ENCODE data around the gene MAP2K4.
"Not testable (repeated sequence)": the region's sequence is repeated elsewhere in the genome, so short reads cannot be mapped to it uniquely, and the experiment has no call there.

MAP2K4 gene

DNA sequence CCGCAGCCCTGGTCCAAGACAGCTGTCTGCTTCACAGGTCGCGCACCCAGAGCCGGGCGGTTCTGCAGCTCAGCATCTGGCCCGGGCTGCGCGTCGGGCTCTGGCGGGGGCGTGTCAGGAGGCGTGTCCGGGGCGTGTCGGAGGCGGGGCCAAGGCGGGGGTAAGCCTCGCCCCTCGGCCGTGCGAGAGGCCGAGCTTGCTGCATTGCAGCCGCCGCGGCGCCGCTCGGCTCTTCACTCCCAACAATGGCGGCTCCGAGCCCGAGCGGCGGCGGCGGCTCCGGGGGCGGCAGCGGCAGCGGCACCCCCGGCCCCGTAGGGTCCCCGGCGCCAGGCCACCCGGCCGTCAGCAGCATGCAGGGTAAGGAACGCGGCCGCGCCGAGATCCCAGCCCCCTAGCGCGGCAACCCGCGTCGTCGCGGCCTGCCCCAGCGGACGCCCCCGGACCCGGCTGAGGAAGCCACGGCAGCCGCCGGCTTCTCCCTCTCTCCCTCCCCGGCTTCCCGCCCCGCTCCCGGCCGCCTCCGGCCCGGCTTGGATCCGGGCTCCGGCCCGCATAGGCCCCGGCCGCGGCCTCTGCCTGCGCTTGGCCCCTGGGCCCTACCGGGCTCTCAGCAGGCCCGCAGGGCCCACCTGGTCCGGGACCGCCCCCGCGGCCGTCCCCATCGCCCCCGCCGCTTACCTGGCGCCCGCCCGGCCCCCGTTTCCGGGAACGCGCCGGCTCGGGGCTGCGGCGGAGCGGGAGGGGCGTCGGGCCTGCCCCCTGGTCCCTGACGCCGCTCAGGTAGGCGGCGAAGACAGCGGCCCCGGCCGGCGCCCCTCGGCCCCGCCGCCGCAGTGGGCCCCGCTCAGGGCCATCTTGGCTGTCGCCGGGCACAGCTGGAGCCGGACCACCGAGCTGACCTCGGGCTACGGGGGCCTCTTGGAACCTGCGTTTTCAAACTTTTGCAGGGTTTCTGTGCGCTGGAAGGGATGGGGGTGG is at the start of gene MAP2K4:
TSS of gene MAP2K4 (plus strand) at position 236 of the 981 bp plus-strand sequence. CDS start at position 246, 10 bp downstream.
- DNase-seq, result peak; percentile 96

DNA sequence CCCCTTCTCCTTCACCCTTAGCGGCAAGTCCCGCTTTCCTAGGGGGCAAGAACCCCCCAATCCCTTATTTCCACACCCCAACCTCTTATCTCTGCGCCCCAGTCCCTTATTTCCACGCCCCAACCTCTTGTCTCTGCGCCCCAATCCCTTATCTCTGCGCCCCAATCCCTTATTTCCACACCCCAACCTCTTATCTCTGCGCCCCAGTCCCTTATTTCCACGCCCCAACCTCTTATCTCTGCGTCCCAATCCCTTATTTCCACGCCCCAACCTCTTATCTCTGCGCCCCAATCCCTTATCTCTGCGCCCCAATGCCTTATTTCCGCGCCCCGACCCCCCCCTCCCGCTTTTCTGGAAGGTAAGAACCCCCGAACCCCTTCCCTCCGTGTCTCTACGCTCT is 47.9 kb upstream of the MAP2K4 start:
- not testable (repeated sequence) for DNase-seq

DNA sequence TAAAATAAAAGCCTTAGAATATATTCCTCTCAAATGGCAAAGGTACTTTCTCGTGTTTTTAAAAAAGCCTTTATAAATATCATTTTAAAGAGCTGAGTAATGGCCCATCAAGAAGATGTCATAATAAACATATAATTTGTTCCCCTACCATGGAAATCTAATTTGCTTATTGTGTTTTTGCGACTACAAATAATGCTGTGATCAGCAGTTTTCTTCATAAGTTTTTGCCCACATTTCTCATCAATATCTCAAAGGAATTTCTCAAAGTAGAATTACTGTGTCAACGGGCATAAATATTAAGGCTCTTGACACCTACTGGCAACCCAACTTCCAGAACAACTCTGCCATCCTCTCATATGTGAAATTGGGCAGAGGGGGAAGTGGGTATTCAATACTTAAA is 40.9 kb upstream of the MAP2K4 start:
- no peak for DNase-seq

DNA sequence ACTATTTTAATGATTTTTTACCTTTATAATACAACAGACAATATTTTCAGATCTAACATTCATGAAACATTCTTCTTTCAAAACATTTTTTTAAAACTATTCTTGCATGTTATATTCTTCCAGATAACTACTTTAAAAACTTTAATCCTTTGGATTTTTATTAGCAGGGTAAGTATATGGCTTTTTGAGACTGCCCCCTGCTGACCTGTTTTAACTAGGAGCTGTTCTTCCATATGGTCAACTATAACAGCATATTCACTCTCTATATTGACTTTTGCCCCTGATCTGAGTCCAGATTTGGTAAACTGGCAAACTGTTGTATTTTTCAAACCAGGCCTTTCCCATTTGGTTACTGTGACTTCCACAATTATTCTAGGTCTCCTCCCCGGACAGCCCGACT is 39.9 kb upstream of the MAP2K4 start:
- DNase-seq, result no peak

DNA sequence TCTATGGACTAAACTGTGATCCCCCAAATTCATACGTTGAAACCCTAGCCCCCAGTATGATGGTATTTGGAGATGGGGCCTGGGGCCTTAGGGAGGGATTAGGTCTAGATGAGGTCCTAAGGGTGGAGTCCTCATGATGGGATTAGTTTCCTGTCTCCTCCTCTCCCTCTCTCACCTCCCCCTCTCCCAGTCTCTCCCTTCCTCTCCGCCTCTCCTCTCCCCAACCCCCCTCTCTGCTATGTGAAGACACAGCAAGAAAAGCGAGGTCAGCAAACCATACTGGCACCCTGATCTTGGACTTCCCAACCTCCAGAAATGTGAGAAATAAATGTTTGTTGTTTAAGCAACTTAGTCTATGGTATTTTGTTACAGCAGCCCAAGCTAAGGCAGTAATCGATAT is 38.8 kb upstream of the MAP2K4 start:
- DNase-seq, result no peak

DNA sequence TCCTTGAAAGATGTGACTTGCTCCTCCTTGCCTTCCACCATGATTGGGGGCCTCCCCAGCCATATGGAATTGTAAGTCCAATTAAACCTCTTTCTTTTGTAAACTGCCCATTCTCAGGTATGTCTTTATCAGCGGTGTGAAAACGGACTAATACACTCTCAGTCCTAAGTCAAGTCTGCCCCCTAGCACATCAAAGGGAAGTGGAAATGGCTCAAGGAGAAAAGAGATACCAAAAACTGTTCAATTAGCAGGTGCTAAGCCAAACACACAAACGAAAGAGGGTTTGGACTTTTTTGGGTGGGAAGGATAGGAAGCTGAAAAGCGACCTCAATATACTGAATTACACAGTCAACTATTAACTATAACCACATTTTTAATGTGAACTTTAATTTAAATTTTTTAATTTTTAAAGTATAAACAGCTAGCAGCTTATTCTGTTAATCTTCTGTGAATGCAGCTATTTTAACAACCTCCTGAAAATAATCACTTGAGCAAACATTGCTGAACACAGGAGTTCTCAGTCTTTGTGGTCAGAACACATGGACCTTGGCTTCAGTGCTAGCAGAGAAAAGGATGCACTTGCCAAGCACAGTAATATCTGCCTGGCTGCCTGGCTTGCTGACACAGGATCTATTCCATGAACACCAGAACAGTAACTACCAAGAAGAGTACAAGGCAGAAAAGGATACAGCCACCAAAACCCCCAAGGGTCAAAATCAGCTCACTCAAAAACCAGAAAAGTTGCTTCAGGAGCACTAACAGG is 34.3 kb upstream of the MAP2K4 start:
- DNase-seq, result no peak

DNA sequence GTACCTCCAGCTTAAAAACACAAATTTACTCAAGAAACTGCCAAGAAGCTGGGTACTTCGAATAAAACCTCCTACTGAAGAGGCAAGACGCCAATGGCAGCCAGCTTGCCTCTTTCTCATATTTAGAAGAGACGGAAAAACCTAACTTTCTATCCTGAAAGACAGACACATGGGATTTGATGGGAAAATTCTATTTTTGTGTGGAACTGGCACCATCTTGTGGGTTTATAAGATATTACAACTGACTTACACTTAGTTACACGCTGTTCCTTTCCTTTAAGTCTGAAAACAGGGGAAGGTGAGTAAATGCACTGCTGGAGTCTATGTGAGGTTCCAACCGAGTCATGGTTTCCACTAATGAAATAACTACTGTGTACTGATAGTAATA is 33.7 kb upstream of the MAP2K4 start:
- DNase-seq, result peak; percentile 7

DNA sequence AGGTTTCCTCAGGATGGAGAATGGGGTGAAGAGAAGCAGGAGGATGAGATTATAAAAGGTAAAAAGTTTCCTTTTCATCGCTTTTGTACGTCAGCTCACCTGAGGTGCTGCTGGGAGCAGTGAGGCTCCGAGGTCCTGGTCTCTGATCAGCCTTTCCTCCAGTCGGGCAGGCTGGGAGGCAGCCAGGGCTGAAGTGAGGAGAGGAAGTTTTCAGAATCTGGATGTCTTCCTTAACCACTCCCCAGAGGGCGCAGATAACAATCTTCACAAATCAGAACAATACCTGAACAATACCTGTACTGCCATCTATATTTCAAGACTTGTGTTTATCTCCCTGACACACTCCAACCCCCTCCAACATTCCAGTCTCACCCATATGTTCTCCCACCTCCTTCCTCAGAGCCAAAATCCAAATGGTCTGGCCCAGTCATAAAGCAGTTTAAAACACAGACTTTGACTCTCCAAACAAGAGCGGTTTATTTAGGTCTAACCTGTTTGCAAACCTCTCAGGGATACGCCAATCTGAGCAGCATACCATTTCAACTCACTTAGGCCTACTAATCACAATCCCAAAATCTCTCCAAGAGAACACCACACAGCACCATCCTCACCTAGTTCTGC is 30.2 kb upstream of the MAP2K4 start:
- no peak for DNase-seq

DNA sequence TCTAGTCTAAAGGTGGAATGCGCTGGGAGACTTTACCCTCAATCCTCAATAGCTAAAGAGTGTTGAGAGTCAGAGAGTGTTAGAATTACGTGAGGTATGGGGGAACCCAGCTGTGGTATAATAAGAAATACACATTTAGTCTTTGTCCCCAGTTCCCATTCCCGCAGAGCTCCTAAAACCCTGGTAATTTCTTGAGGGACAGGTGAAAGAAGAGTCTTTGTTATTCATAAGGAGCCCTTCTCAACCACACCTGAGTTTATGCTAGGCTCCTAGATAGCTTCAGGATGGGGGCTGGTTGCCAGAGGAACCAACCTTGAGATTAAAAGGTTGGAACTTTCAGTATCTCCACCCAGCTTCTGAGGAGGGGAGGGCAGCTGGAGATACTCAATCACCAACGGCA is 29.2 kb upstream of the MAP2K4 start:
- no peak for DNase-seq

DNA sequence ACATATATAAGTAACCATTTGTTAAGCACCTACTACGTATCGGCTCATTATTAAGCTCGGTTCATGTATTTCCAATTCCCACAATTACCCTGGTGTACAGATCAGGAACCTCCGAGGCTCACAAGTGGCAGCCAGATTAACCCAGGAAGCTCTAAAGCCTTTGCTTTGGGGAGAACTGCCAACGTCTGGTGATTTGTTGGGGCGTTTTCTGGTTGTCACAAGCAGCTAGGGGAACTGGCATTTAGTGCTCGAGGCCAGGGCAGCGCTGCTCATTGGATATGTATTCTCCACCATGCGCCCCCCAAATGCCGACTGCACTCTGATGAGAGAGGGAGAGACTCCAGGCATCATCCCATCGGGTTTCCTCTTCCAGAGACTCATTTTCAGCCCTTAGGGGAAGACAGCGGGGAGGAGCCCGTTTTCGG is 23.9 kb upstream of the MAP2K4 start:
- DNase-seq, result peak; percentile 54

DNA sequence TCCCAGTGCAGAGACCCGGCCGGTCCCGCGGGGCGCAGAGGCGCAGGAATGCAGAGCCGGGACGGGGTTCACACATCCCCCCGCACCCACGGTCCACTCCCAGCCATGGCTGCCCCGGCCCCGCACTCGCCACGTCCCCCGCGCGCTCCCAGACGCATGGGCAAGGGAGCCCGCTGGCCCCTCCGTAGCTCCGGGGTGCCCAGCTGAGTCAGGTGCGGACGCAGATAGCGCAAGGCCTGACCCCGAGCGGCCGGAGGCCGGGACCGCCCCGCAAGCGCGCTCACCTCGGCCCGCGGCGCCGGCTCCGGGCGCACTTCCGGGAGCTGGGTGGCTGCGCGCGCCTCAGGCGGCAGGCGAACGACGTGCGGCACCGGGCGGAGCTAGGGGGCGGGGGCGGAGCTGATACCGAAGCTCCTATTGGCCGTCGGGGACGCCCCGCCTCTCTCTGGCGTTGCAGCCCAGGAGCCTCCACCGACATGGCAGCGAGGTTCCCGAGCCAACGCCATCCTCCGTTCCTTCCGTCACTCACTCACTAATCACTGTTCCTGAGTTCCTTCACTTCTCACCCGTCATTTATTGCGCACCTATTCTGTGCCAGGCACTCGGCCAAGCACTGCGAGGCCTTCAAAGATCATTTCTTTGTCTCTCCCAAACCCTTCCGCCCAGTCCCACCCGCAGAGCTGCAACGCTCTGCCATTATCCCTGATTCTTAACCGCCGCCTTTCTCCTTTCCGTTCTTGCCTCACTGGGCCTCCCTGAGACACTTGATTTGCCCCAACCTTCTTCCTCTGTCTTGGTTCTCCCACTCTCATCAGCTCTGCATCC is 23.3 kb upstream of the MAP2K4 start, which contains the start of gene ZNF18:
TSS of gene ZNF18 (minus strand) at position 329 of the 825 bp plus-strand sequence. CDS start 4,646 bp downstream, outside the sequence.
- DNase-seq, result peak; percentile 96

DNA sequence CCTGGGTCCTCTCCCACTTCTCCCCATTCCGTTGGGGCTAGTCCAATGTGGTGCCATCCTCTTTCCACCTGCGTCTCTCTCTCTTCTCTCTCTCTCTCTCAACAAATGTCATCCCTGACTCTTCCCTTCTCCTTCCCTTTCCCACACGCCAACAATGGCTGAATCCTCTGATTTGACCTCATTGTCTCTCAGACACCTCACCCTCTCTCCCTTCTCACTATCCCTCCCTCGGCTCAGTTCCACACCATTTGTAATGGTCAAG is 22.8 kb upstream of the MAP2K4 start:
- no peak for DNase-seq

DNA sequence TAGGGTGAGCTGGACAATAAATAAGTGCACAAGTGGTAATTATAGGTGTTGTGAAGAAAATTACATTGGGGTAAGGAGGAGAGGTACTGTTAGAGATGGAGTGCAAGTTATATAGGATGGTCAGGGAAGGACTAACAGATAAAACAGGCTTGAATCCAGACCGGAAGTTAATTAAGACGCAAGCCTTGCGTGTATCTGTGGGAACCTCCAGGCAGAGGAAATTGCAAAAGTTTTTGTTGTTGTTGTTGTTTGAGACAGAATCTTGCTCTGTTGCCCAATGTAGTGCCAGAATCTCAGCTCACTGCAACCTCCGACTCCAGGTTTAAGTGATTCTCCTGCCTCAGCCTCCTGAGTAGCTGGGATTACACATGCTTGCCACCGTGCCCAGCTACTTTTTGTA is 21.0 kb upstream of the MAP2K4 start:
- no peak for DNase-seq

DNA sequence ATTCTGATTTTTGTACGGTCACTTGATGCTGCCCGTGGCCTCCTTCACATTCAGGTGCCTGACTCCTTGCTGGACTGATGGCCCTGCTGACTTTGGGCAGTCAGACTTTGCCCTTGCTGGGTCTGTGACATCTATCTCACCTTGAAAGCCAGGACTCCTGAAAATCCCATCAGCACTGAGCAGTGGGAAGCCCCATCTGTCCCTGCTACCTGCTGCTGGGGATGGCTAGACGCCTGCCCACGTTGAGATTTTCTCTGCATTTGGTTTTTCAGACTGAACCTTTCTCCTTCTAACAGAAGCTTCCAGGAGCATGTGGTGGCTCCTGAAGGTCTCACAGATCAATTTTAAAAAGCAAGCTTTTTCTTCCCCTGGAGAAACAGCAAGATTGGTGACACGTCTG is 13.2 kb upstream of the MAP2K4 start:
- no peak for DNase-seq

DNA sequence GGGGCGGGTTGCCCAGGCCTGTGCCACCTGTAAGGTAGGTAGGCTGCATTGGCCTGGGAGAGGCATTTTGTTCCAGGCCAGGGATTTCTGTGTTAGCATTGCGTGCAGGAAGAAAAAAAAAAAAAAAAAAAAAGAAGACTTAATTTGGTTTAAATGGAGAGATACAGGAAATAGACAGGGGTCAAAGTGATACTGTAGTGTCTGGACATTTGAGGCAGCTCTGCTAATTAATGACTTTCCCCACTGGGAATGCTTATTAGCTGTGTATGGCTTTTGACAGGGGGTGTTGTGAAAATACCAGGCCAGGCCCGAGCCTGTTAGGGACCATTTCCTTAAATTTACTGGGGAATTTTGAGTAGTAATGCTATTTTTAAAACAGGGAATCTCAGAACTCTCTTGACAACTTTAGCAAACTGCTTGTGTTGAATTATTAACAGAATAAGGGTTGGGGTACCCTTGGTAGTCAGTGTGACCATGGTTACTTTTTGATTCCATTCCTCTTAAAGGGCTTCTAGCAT is 1.0 kb downstream of the MAP2K4 start:
- DNase-seq, result no peak

DNA sequence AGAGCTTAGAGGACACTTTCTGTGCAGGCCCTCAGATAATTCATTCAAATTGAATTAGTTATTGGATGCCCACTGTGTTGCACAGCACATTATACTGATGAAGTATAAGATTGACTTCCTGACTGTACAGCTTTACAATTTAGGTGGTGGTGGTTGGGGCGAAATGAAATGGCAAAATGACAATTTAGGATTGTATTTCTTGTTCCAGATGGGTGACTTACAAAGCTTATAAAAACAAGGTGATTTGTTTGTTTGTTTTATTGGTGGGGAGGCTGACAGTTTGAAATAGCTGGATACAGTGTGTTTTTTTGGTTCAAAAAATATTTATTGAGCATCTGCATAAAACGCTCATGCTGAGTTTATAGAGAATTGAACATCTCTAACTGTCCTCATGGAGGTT is 1.6 kb downstream of the MAP2K4 start:
- DNase-seq, result no peak

DNA sequence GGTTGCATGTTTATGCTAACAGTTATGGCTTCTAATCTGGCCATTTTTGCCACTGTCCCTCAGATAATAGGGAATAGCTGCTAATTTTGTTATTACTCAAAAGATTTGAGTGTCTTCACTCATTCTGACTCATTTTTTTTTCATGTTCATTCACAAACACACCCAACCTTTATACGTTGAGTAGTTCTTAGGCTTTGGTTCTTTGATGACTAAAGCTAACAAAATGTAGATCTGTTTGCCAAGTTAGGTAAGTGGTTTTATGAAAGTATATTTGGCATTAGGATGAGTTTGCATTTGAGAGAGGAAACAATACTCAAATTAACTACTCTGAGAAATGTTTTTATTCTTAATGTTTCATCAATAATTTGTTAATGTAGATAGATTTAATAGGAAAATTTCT is 3.6 kb downstream of the MAP2K4 start:
- peak; percentile 3 for DNase-seq

DNA sequence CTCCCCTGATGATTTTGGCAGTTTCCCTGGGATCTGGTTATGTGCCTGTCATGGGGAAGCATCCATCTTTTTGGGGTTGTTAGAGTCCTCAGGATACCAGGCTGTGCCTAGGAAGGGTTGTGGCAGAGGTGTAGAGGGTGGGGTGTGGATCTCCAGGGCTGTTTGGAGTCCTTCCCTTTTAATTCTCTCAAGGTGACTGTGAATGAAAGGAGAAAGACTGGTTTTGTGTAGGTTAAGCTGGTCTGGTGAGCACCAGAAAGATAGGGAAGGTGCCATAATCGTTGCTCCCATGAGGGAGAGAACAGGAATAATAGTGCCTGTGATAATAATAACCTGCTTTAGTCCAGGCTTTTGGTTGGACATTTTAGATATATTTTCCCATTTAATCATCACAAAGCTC is 7.0 kb downstream of the MAP2K4 start:
- DNase-seq, result no peak

DNA sequence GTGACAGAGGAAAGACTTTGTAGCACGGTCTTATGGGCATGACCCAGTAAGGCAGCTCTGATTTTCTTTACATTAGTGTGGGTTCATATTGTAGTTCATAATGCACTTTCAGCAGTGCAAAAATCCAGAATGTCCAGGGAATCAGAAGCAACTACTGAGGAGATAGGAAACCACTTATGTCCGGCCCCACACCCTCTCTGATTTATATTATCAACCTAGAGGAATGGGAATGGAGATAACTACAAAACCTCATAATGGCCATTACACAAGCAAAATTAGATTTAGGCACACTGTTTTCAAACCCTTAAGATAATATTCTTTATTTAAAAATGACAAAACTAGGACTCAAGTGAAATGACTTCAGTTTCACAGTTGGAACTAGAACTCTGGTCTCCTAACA is 7.9 kb downstream of the MAP2K4 start:
- no peak for DNase-seq

DNA sequence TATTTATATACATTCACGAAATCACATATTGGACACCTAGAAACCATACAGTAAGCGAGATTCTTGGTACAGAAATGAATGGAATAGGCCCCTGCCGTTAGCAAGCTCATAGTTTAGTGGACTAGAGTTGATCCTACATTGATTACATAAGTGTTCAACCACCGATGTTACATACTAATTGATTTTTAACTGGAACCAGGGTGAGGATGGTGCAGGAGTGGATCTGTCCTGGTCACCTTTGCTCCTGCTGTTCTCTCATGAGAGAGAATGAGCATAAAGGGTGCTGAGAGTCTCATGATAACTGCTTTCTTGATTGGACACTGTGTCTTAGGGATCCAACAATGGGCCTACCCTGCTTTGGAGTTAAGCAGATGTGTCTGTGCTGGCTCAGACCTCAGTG is 13.9 kb downstream of the MAP2K4 start:
- DNase-seq, result no peak

DNA sequence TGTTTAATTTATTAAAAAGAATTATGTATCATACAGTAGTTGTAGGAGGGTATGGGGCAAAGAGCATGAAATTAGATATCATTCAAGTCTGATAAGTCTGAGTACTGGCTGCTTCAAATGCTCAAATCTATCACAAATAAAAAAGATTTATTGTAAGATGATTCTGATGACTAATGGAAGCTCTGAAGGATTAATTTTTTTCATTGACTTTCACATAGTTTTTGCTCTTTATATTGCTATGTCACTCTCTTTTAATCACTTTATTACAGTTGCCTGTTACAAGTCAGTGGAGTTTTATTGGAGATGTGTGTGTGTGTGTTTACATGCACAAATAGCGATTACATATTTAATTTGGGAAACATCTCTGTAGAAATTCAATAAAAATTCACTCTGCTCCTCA is 15.0 kb downstream of the MAP2K4 start:
- no peak for DNase-seq

DNA sequence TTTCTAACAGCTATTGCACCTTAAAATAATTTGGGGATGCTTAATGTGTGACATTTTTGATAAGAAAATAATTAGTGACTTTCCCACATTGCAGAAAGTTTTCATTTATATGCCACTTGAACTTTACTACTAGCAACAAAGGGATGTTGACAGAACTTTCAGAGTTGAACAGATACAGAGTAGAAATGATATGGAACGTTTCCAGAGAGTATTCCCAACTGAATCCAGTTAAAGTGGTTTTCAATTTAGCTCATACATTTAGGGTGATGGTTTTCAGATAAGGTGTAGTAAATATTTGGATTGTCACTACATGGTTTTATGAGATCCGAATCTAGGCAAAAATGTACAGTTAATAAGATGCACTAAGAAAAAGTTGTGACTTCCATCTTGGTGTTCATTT is 17.3 kb downstream of the MAP2K4 start:
- DNase-seq, result no peak

DNA sequence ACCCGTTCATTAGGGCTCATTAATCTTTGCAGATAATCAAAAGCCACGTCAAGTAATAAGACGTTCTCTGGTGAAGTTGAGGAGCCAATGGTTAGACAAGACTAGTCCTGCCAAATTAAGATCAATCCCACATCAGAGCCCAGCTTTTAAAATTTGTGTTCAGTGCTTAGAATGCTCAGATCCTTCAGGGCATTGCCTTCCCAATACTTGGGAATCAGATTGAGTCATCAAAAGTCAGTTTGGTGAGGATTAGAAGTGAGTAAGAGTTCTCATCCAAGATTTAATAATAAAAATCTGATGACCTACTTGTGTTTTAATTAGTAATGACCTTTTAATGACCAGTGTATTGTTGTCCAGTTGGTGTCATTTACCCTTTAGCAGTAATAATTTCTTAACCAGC is 19.8 kb downstream of the MAP2K4 start:
- no peak for DNase-seq
